HCT116 (cell line): ENCODE results near the gene PROX2.

Experiments used
- CEBPB ChIP-seq: IDR thresholded peaks from 2 replicates; pipeline ENCODE4 v1.6.1; 2012; ENCODE audit warnings: low read depth
- EGR1 ChIP-seq: IDR thresholded peaks from 2 replicates; pipeline ENCODE4 v1.6.1; 2012; ENCODE audit warnings: low read depth
- EZH2 ChIP-seq: fragments of 200-600 bp; sonication (generic); IDR thresholded peaks from 2 replicates; pipeline ENCODE4 v1.6.1; 2017; ENCODE audit warnings: antibody characterized with exemption, mixed run types
- EZH2phosphoT487 ChIP-seq: fragments of 200-600 bp; IDR thresholded peaks from 2 replicates; pipeline ENCODE4 v1.6.1; 2018; ENCODE audit warnings: antibody characterized with exemption, borderline replicate concordance
- JUND ChIP-seq: IDR thresholded peaks from 2 replicates; pipeline ENCODE4 v1.6.1; 2012
- POLR2A ChIP-seq: IDR thresholded peaks from 2 replicates; pipeline ENCODE4 v1.7.0; 2011; ENCODE audit warnings: borderline replicate concordance; ENCODE audit not compliant: insufficient read depth, insufficient read length; ENCODE audit errors: extremely low read depth
- SP1 ChIP-seq: IDR thresholded peaks from 2 replicates; pipeline ENCODE4 v1.6.1; 2012; ENCODE audit warnings: low read depth
- ZFX ChIP-seq: fragments of 450-650 bp; IDR thresholded peaks from 2 replicates; pipeline ENCODE4 v1.6.1; 2017
- TF ChIP-seq, protein P1 (sequence below), 3 experiments: fragments of 200-600 bp in 1 of 3; sonication (generic) in 1 of 3; IDR thresholded peaks in 2 of 3; conservative IDR thresholded peaks in 1 of 3; 2 replicates each; pipeline ENCODE4 v1.5.1; 2012 to 2017; ENCODE audit warnings: low read depth in 2 of 3, low read length in 2 of 3, antibody characterized with exemption in 1 of 3, borderline replicate concordance in 1 of 3, control low read depth in 1 of 3, mild to moderate bottlenecking in 1 of 3, mixed read lengths in 1 of 3, mixed run types in 1 of 3, moderate library complexity in 1 of 3; ENCODE audit not compliant: insufficient read depth in 1 of 3
- TF ChIP-seq, protein P2 (sequence below): IDR thresholded peaks from 2 replicates; pipeline ENCODE4 v1.6.1; 2012
- TF ChIP-seq, protein P3 (sequence below): IDR thresholded peaks from 2 replicates; pipeline ENCODE4 v1.6.1; 2012
- TF ChIP-seq, protein P4 (sequence below): IDR thresholded peaks from 2 replicates; pipeline ENCODE4 v1.6.1; 2012; ENCODE audit warnings: low read depth

DNA sequence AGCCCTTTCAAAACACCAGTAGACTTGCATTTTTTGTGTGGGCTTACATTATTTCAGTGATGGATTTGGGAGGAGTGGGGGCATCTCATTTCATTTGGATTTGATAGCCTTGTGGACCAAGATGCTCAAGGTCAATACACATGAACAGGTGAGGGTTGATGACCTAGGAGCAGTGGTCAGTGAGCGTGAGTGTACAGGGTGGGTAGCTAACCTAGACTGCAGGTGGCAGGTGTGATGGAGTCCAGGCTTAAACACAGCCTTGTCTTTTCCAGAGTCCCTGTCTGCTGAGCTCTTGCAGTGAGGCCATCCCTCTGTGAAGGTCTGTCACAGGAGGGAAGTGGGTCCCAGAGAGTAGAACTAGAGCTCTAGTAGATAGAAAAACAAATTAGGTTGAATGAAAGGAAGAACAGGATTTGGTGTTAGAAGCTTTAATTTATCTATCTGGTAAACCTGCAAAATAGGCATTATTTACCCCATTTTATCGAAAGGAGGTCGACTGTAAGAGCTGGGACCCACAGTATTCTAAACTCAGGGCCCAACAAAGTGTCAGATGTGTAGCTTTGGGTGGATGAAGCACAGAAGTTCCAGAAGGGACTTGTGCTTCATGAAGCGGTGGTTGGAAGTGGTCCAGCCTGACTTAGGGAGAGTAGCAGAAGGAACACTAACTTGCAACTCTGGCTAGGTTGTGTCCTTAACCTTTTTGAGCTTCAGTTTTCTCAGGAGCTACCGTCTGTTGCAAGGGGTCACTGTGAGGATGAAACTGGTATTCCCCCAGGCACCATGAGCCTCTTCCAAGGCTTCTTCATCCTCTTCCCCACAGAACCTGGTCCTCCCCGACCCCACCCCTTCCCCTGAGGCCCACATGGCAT is 28.9 kb upstream of the PROX2 start:
- TF ChIP-seq, protein P1, sequence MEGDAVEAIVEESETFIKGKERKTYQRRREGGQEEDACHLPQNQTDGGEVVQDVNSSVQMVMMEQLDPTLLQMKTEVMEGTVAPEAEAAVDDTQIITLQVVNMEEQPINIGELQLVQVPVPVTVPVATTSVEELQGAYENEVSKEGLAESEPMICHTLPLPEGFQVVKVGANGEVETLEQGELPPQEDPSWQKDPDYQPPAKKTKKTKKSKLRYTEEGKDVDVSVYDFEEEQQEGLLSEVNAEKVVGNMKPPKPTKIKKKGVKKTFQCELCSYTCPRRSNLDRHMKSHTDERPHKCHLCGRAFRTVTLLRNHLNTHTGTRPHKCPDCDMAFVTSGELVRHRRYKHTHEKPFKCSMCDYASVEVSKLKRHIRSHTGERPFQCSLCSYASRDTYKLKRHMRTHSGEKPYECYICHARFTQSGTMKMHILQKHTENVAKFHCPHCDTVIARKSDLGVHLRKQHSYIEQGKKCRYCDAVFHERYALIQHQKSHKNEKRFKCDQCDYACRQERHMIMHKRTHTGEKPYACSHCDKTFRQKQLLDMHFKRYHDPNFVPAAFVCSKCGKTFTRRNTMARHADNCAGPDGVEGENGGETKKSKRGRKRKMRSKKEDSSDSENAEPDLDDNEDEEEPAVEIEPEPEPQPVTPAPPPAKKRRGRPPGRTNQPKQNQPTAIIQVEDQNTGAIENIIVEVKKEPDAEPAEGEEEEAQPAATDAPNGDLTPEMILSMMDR (IDR thresholded peaks at IDR 0.05 in 2 of 3, conservative IDR thresholded peaks at IDR 0.05 in 1 of 3; ENCODE audit: borderline replicate concordance in 1 of 3, insufficient read depth in 1 of 3, low read depth in 2 of 3, low read length in 2 of 3) = no peak
- TF ChIP-seq EZH2phosphoT487 (no peak), JUND (no peak), POLR2A (no peak), EGR1 (no peak), ZFX (no peak), SP1 (no peak), EZH2 (no peak), CEBPB (no peak)
- TF ChIP-seq, protein P2, sequence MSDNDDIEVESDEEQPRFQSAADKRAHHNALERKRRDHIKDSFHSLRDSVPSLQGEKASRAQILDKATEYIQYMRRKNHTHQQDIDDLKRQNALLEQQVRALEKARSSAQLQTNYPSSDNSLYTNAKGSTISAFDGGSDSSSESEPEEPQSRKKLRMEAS = no peak
- TF ChIP-seq, protein P3, sequence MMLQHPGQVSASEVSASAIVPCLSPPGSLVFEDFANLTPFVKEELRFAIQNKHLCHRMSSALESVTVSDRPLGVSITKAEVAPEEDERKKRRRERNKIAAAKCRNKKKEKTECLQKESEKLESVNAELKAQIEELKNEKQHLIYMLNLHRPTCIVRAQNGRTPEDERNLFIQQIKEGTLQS = no peak
- TF ChIP-seq, protein P4, sequence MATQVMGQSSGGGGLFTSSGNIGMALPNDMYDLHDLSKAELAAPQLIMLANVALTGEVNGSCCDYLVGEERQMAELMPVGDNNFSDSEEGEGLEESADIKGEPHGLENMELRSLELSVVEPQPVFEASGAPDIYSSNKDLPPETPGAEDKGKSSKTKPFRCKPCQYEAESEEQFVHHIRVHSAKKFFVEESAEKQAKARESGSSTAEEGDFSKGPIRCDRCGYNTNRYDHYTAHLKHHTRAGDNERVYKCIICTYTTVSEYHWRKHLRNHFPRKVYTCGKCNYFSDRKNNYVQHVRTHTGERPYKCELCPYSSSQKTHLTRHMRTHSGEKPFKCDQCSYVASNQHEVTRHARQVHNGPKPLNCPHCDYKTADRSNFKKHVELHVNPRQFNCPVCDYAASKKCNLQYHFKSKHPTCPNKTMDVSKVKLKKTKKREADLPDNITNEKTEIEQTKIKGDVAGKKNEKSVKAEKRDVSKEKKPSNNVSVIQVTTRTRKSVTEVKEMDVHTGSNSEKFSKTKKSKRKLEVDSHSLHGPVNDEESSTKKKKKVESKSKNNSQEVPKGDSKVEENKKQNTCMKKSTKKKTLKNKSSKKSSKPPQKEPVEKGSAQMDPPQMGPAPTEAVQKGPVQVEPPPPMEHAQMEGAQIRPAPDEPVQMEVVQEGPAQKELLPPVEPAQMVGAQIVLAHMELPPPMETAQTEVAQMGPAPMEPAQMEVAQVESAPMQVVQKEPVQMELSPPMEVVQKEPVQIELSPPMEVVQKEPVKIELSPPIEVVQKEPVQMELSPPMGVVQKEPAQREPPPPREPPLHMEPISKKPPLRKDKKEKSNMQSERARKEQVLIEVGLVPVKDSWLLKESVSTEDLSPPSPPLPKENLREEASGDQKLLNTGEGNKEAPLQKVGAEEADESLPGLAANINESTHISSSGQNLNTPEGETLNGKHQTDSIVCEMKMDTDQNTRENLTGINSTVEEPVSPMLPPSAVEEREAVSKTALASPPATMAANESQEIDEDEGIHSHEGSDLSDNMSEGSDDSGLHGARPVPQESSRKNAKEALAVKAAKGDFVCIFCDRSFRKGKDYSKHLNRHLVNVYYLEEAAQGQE = no peak
